Aorta (tissue), 5 donors: ENCODE data around the gene CLEC16A. TPM values are rescaled to one million over a fixed set of nuclear protein-coding genes. Genes with fewer than 3 reads are reported as not detected.

Experiments
- ATAC-seq: fragments of 200-7000 bp; cut with Tn5 transposase; one replicate; pipeline ENCODE4 v1.9.1; 2022; ENCODE audit warnings: moderate library complexity; ENCODE audit not compliant: low FRiP score
- DNase-seq, 2 donors: peaks; one replicate each; pipeline ENCODE4 v3.0.0-alpha.2; 2020
- H3K27ac ChIP-seq, 2 donors: one replicate each; pipeline ENCODE4 v1.5.1; 2013; ENCODE audit warnings: low read length in 2 of 2, mild to moderate bottlenecking in 2 of 2, moderate library complexity in 2 of 2, control low read depth in 1 of 2, inconsistent platforms in 1 of 2, low read depth in 1 of 2
- H3K27me3 ChIP-seq, 2 donors: one replicate each; pipeline ENCODE4 v1.6.1; 2013; ENCODE audit warnings: control low read depth in 1 of 2, low read length in 1 of 2, mild to moderate bottlenecking in 1 of 2, moderate library complexity in 1 of 2; ENCODE audit not compliant: insufficient read depth in 2 of 2, control insufficient read depth in 1 of 2
- H3K36me3 ChIP-seq, 2 donors: one replicate each; pipeline ENCODE4 v1.6.1; 2013; ENCODE audit warnings: control low read depth in 1 of 2, low read length in 1 of 2, mild to moderate bottlenecking in 1 of 2; ENCODE audit not compliant: insufficient read depth in 2 of 2, control insufficient read depth in 1 of 2
- H3K4me1 ChIP-seq, 2 donors: one replicate each; pipeline ENCODE4 v1.6.1; 2013; ENCODE audit warnings: low read length in 2 of 2, control low read depth in 1 of 2, mild to moderate bottlenecking in 1 of 2, moderate library complexity in 1 of 2; ENCODE audit not compliant: insufficient read depth in 2 of 2, control insufficient read depth in 1 of 2
- H3K4me3 ChIP-seq, 2 donors: one replicate each; pipeline ENCODE4 v1.5.1; 2013; ENCODE audit warnings: low read length in 2 of 2, control low read depth in 1 of 2, mild to moderate bottlenecking in 1 of 2
- H3K9me3 ChIP-seq: one replicate; pipeline ENCODE4 v1.6.1; 2013; ENCODE audit warnings: mild to moderate bottlenecking, low read length; ENCODE audit not compliant: control insufficient read depth
- WGBS, 2 donors: extraction: QIAGEN DNeasy Blood & Tissue Kit; methylation state at CpG; one replicate each; pipeline ENCODE4 v1.1.7; 2013; 5-methylcytosine and 5-hydroxymethylcytosine counted together
- intact Hi-C, 2 donors: fragments of 100-400 bp; cut with DNase I; formaldehyde crosslinking; loops; one replicate each; pipeline versions ENCODE4 v1.14.2 to v1.15.0; 2022
- polyA plus RNA-seq, 2 donors: library from polyadenylated mRNA; stranded (reverse); fragments of 200-250 nt; gene quantifications; one replicate each; pipeline ENCODE4 v1.2.3, GENCODE V29; 2013
- total RNA-seq, 2 donors: library from RNA; stranded (reverse); fragmentation: NEBNext Ultra II Directional; extraction: Animal tissue kit (Norgen Biotek cat#: 25700); gene quantifications; one replicate each; pipeline ENCODE4 v1.2.1, GENCODE V29; 2021
- donor health status: healthy with polysubstance abuse.
- donor health status: Bipolar disorder and iron deficiency.
- donor health status: DM: no; HTN: no; CAD: no.
- donor health status: DM: no; HTN: no; CAD: no.
- donor health status: DM: yes; HTN: yes; CAD: no.

The CLEC16A gene
- total and polyA plus RNA-seq, 4 donors: 5.9 to 28.8 (median 19.0) TPM

DNA sequence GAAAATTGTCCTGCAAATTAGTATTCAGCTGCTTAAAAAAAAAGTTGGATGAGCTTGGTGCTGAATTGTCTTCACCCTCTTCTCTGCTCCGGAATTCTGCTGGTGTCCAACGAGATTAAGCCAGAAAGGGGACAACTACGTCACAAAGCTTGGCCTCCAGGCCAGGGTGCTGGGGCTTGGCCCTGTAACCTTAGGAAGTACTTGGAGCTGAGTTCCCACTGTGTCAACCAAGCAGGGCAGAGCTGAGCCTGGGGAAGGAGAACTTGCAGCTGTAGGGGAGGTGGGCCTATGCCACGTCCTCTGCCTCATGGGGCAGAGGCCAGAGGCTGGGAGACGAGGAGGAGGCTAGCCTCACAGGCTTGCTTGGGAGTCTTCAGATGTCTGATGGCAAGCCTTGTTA, 71.2 kb downstream of the CLEC16A start:
- no peak overlapping the region for H3K4me3 ChIP-seq
- ATAC-seq (no peak), DNase-seq (no peak)
- H3K9me3 ChIP-seq: no peaks in the 10 kb centered on the region
- 94 to 97% methylated on average over 5 of the region's 5 CpGs for WGBS, 2 donors
- H3K27ac ChIP-seq: no peak overlapping the region
- no peaks in the 10 kb centered on the region for H3K27me3 ChIP-seq
- intact Hi-C loops: no loop called here
- no peaks in the 10 kb centered on the region for H3K4me1 ChIP-seq
- H3K36me3 ChIP-seq: peaks cover 0 to 5% of the 10 kb centered on the region in 2 donors

DNA sequence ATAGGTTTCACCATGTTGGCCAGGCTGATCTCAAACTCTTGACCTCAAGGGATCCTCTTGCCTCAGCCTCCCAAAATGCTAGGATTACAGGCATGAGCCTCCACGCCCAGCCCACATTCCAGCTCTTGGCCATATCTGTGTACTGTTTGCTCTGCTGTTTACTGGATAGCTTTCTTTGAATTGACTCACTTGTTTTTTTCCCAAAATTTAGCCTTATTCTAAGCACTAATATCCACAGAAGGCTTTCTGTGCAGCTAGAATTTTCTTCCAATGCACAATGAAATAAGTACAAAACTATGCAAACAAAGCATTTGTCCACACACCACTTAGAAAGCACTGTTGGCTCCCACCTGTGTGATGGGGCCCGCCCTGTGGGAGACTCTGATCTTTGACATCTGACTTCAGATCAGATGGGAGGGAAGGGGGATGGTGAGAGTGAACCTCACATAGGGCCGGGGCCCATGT, 72.2 kb downstream of the CLEC16A start:
- H3K27ac ChIP-seq: no peak overlapping the region

DNA sequence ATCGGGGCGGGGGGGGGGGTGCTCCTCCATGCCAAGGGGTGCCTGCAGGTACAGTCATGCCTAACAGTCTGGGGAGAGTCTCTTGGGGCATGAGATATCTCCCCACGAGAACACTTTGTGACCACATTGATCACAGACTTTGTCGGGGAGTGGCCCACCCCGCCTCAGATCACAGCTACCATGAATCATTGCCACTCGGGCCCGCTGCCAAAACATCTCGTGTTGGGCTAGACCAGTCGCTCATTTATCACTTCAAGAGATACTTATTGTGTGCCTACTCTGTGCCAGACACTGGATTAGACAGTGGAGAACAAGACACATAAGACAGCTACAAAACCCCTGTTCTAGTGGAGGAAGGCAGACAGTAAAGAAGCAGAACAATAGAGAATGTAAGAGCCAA, 72.6 kb downstream of the CLEC16A start:
- intact Hi-C loops: no loop called here
- Histone ChIP-seq H3K36me3 (peaks cover 0 to 5% of the 10 kb centered on the region in 2 donors), H3K4me1 (no peaks in the 10 kb centered on the region), H3K27ac (no peak overlapping the region), H3K27me3 (no peaks in the 10 kb centered on the region), H3K4me3 (no peak overlapping the region), H3K9me3 (no peaks in the 10 kb centered on the region)
- ATAC-seq (no peak), DNase-seq (no peak)
- WGBS, 2 donors: 63% methylated on average over 9 of the region's 9 CpGs

More for the DNA sequence above, 72.2 kb downstream of the CLEC16A start:
- DNase-seq: no peak
- intact Hi-C loops: no loop called here
- Histone ChIP-seq H3K4me3 (no peak overlapping the region), H3K36me3 (peaks cover 0 to 5% of the 10 kb centered on the region in 2 donors), H3K27me3 (no peaks in the 10 kb centered on the region), H3K9me3 (no peaks in the 10 kb centered on the region), H3K4me1 (no peaks in the 10 kb centered on the region)
- no peak for ATAC-seq
- 93 to 99% methylated on average over 3 of the region's 3 CpGs for WGBS, 2 donors

DNA sequence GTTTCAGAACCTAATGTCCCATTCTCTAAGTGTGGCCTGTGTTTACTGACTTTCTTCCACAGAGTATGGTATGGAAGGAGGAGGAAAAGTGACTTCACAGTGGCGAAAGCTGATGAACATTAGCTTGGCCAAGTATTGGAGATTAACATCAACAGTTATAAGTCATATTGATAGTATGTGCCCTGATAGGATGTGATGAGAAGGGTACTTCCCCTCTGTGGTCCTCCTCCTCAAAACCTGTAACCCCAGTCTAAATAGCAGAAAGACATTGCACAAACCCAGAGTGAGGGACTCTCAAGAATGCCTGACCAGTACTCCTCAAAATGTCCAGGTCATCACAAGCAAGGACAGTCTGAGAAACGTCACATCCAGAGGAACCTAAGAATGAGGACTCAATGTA, 73.1 kb downstream of the CLEC16A start:
- H3K4me3 ChIP-seq: no peak overlapping the region
- ATAC-seq (no peak), DNase-seq (no peak)
- no peaks in the 10 kb centered on the region for H3K4me1 ChIP-seq
- intact Hi-C loops: no loop called here
- 92 to 96% methylated on average over 2 of the region's 2 CpGs for WGBS, 2 donors
- H3K27ac ChIP-seq: no peak overlapping the region
- H3K27me3 ChIP-seq: no peaks in the 10 kb centered on the region
- peaks cover 0 to 5% of the 10 kb centered on the region in 2 donors for H3K36me3 ChIP-seq
- H3K9me3 ChIP-seq: no peaks in the 10 kb centered on the region

DNA sequence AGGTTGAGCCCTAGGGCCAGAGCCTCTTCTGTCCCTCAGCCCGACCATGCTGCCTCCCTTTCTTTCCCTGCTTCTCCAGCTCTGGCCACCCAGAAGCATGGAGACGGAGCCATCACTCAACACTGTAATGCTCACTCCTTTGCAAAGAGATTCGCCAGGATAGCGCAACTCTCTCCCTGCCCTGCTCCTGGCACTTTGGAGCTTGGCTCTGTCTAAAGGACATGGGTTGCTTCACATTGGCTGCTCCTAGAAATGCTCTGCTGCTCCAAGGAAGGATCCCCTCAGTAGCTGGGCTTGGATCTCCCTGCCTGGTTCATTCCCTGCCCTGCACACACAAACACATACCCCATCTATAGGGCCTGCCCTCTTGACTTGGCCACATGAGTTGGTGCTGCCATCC, 76.0 kb downstream of the CLEC16A start:
- no peaks in the 10 kb centered on the region for H3K4me1 ChIP-seq
- H3K27ac ChIP-seq: no peak overlapping the region
- H3K9me3 ChIP-seq: peaks cover 2% of the 10 kb centered on the region
- H3K27me3 ChIP-seq: no peaks in the 10 kb centered on the region
- peak; percentile 58 for ATAC-seq
- peaks cover 6 to 11% of the 10 kb centered on the region in 2 donors for H3K36me3 ChIP-seq
- 91% methylated on average over 4 of the region's 4 CpGs for WGBS, 2 donors
- intact Hi-C loops: no loop called here
- no peak for DNase-seq
- H3K4me3 ChIP-seq: no peak overlapping the region

DNA sequence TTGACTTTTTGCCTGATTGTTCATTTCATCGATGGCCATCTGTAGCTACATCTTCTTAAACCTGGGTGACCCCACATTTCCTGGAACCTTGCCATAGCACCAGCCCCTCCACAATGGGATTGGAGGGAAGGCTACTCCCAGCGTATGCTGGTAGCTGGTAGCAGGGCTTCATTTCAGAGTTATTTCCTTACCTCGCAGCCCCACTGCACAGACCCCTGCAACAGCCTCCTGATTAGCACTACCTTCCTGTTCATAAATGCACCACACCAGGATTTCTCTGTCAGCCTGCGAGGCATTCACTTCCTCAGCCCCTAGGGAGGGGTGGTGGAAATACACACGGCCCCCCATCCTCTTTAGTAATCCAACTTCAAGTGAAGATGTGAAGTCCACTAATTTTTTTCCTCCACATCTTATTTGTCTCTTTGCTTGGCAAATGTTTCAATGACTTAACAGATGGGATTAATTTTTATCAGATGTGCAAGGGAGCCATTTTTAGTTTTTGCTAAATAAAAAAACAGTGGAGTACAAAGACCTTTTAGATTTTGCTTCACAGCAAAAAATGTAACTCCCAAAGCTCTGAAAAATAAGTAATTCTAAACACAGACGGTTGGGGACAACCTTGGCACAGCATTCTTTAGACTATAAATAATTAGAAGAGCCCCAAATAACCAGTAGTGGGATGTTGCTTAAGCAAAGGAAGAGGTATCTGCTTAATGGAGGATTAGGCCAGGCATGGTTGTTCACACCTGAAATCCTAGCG, 76.6 kb downstream of the CLEC16A start:
- no peaks in the 10 kb centered on the region for H3K4me1 ChIP-seq
- no peak overlapping the region for H3K4me3 ChIP-seq
- DNase-seq (no peak), ATAC-seq (no peak)
- peaks cover 7 to 9% of the 10 kb centered on the region in 2 donors for H3K36me3 ChIP-seq
- H3K27me3 ChIP-seq: no peaks in the 10 kb centered on the region
- H3K27ac ChIP-seq: no peak overlapping the region
- peaks cover 2% of the 10 kb centered on the region for H3K9me3 ChIP-seq
- intact Hi-C loops: no loop called here
- WGBS, 2 donors: 77 to 82% methylated on average over 7 of the region's 7 CpGs

DNA sequence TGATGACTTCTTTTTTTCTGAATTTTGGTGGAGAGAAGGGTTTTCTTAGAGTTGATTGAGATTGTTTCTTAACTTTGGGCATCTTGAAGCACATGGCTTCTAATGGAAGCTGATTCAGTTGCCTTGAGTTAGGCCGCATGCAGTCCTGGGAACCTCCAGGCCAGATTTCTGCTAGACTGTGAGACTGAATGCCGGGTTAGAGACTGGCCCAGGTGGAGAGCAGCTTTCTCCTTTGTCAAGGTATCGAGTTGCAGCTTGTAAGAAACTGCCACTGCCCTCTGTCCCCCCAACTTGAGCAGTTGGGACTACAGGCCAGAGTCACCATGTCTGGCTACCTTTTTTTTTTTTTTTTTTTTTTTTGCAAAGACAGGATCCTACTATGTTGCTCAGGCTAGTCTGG, 77.6 kb downstream of the CLEC16A start:
- peaks cover 4% of the 10 kb centered on the region for H3K9me3 ChIP-seq
- WGBS, 2 donors: 98% methylated on average over 3 of the region's 3 CpGs
- ATAC-seq: no peak
- no peaks in the 10 kb centered on the region for H3K4me1 ChIP-seq
- H3K27me3 ChIP-seq: no peaks in the 10 kb centered on the region
- peaks cover 7 to 9% of the 10 kb centered on the region in 2 donors for H3K36me3 ChIP-seq
- intact Hi-C loops: no loop called here
- no peak overlapping the region for H3K27ac ChIP-seq
- no peak overlapping the region for H3K4me3 ChIP-seq
- DNase-seq: no peak

DNA sequence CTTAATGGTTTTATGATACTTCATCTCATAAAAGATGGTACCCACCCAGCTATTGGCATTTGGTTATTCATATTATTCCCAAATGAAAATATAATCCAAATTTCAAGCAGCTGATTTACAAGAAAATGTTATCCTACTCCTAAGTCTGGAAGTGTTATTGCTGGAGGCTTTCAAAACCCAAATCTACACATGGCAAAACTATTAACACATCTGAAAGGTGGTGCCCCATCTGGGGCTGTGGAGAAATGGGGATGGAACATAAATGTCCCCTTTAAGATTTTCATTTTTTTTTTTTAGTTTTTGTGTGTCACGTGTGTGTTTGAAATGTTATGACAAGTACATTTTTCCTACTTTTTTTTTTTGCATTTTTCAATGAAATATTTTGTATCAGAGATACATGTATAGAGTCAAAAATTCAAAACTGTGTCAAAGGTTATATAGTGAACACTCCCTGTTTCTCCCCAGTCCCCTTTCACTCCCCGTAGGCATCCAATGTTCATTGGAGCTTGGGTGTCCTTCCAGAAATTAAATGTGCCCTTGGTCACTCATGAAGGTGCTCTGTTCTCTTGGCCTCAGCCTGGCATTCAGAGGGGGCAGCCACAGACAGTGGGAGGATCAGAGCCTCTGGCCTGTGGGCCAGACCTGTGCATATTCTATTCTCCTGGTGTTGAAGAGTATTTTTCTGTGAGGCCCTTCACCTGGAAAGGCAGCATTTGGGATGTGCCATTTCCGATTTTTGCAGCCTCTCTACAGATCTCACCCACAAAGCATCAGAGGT, 79.1 kb downstream of the CLEC16A start:
- intact Hi-C loops: no loop called here
- Histone ChIP-seq H3K36me3 (peaks cover 7 to 9% of the 10 kb centered on the region in 2 donors), H3K27me3 (no peaks in the 10 kb centered on the region), H3K27ac (no peak overlapping the region), H3K4me3 (no peak overlapping the region), H3K9me3 (peaks cover 4% of the 10 kb centered on the region), H3K4me1 (no peaks in the 10 kb centered on the region)
- DNase-seq (no peak), ATAC-seq (no peak)
- 77 to 84% methylated on average over 3 of the region's 3 CpGs for WGBS, 2 donors
